IPS-18c (cell line): Measurements from ENCODE around the gene DRAM2.

Experiments
- H3K4me3 ChIP-seq: 2 replicates; pipeline ENCODE4 v1.7.0; 2013; ENCODE audit warnings: low read depth, mild to moderate bottlenecking, low read length, moderate library complexity; ENCODE audit not compliant: insufficient read depth
- H3K9me3 ChIP-seq: one replicate; pipeline ENCODE4 v1.6.1; 2013; ENCODE audit warnings: mild to moderate bottlenecking, low read length, moderate library complexity; ENCODE audit not compliant: control insufficient read depth, insufficient read depth

DRAM2 gene

GRCh38 chr1:111147948-111148347, 8.1 kb upstream of the DRAM2 start:
- H3K4me3 ChIP-seq, result no peak overlapping the region
- no peaks in the 10 kb centered on the region for H3K9me3 ChIP-seq

- H3K9me3 ChIP-seq, result no peaks in the 10 kb centered on the region
These were observed 6.3 kb upstream of the DRAM2 start for GRCh38 chr1:111145963-111146768.

GRCh38 chr1:111145542-111145941, 5.6 kb upstream of the DRAM2 start:
- H3K4me3 ChIP-seq, result no peak overlapping the region
- no peaks in the 10 kb centered on the region for H3K9me3 ChIP-seq

More at GRCh38 chr1:111145963-111146768, 6.3 kb upstream of the DRAM2 start:
- H3K4me3 ChIP-seq, result no peak overlapping the region

GRCh38 chr1:111142356-111142975, 2.6 kb upstream of the DRAM2 start:
- no peak overlapping the region for H3K4me3 ChIP-seq

GRCh38 chr1:111141245-111142220, 1.6 kb upstream of the DRAM2 start:
- H3K4me3 ChIP-seq, result no peak overlapping the region

More at GRCh38 chr1:111142356-111142975, 2.6 kb upstream of the DRAM2 start:
- H3K9me3 ChIP-seq, result no peaks in the 10 kb centered on the region

GRCh38 chr1:111140680-111140967, 731 bp upstream of the DRAM2 start:
- peak overlapping the region; percentile 97 for H3K4me3 ChIP-seq
- H3K9me3 ChIP-seq, result no peaks in the 10 kb centered on the region

More at GRCh38 chr1:111141245-111142220, 1.6 kb upstream of the DRAM2 start:
- no peaks in the 10 kb centered on the region for H3K9me3 ChIP-seq

- peak overlapping the region; percentile 97 for H3K4me3 ChIP-seq
These were observed 453 bp downstream of the DRAM2 start for GRCh38 chr1:111139324-111139955.

GRCh38 chr1:111133866-111134265, 6.0 kb downstream of the DRAM2 start:
- no peak overlapping the region for H3K4me3 ChIP-seq
- H3K9me3 ChIP-seq, result no peaks in the 10 kb centered on the region

More at GRCh38 chr1:111139324-111139955, 453 bp downstream of the DRAM2 start:
- no peaks in the 10 kb centered on the region for H3K9me3 ChIP-seq

GRCh38 chr1:111131693-111132092, 8.2 kb downstream of the DRAM2 start:
- no peaks in the 10 kb centered on the region for H3K9me3 ChIP-seq
- H3K4me3 ChIP-seq, result no peak overlapping the region

- Histone ChIP-seq H3K9me3 (no peaks in the 10 kb centered on the region), H3K4me3 (no peak overlapping the region)
These were observed 10.5 kb downstream of the DRAM2 start for GRCh38 chr1:111129376-111129775.

GRCh38 chr1:111127923-111128643, 11.8 kb downstream of the DRAM2 start:
- H3K4me3 ChIP-seq, result no peak overlapping the region

GRCh38 chr1:111126354-111126753, 13.5 kb downstream of the DRAM2 start:
- no peak overlapping the region for H3K4me3 ChIP-seq
- H3K9me3 ChIP-seq, result no peaks in the 10 kb centered on the region

More at GRCh38 chr1:111127923-111128643, 11.8 kb downstream of the DRAM2 start:
- no peaks in the 10 kb centered on the region for H3K9me3 ChIP-seq

- Histone ChIP-seq H3K4me3 (no peak overlapping the region), H3K9me3 (no peaks in the 10 kb centered on the region)
These were observed 23.4 kb downstream of the DRAM2 start for GRCh38 chr1:111116496-111116895.

GRCh38 chr1:111110197-111110899, 29.5 kb downstream of the DRAM2 start:
- H3K4me3 ChIP-seq, result no peak overlapping the region
- H3K9me3 ChIP-seq, result no peaks in the 10 kb centered on the region

- Histone ChIP-seq H3K4me3 (no peak overlapping the region), H3K9me3 (no peaks in the 10 kb centered on the region)
These were observed 34.9 kb downstream of the DRAM2 start for GRCh38 chr1:111104981-111105380.
